Mucosa of descending colon (tissue), 3 donors: ENCODE data around the gene SET. TPM values are rescaled to one million over a fixed set of nuclear protein-coding genes. Genes with fewer than 3 reads are reported as not detected.

Experiments
- ATAC-seq: fragments of 200-7000 bp; cut with Tn5 transposase; one replicate; pipeline ENCODE4 v1.9.1; 2020; ENCODE audit warnings: mild to moderate bottlenecking, moderate library complexity
- DNase-seq, 3 donors: peaks; one replicate each; pipeline ENCODE4 v3.0.0-alpha.2; 2020
- H3K36me3 ChIP-seq: fragments of 200-600 bp; one replicate; pipeline ENCODE4 v1.8.0; 2021; ENCODE audit warnings: low read depth, mild to moderate bottlenecking
- H3K4me1 ChIP-seq: fragments of 200-600 bp; one replicate; pipeline ENCODE4 v1.8.0; 2021; ENCODE audit warnings: low read depth, mild to moderate bottlenecking
- H3K4me3 ChIP-seq: fragments of 200-600 bp; one replicate; pipeline ENCODE4 v1.8.0; 2021; ENCODE audit warnings: mild to moderate bottlenecking
- H3K9me3 ChIP-seq: fragments of 200-600 bp; one replicate; pipeline ENCODE4 v1.8.0; 2021; ENCODE audit warnings: mild to moderate bottlenecking
- intact Hi-C, 2 donors: fragments of 100-400 bp; cut with DNase I in 1 of 2; cut with micrococcal nuclease in 1 of 2; formaldehyde crosslinking; loops; one replicate each; pipeline versions ENCODE4 v1.11.0 to v1.11.1; 2022; cut with DNase I, micrococcal nuclease
- total RNA-seq, 3 donors: library from RNA; stranded (reverse); fragmentation: NEBNext Ultra II Directional in 2 of 3; extraction: Animal tissue kit (Norgen Biotek cat#: 25700) in 2 of 3; gene quantifications; one replicate each; pipeline versions ENCODE4 v1.2.1 to v1.2.4, GENCODE V29; 2021 to 2023
- TF ChIP-seq, protein P1 (sequence below): fragments of 200-600 bp; IDR thresholded peaks from one replicate; pipeline ENCODE4 v1.8.0; 2022; ENCODE audit warnings: antibody characterized with exemption, mild to moderate bottlenecking
- donor health status: DM: no; HTN: no; CAD: no; lungs with moderate emphysema.
- donor health status: DM: no; HTN: no; CAD: no.
- donor health status: DM: no; HTN: yes; CAD: no.

Gene SET
- total RNA-seq, 3 donors from 2014 or later = 174 to 272 (median 212) TPM

DNA sequence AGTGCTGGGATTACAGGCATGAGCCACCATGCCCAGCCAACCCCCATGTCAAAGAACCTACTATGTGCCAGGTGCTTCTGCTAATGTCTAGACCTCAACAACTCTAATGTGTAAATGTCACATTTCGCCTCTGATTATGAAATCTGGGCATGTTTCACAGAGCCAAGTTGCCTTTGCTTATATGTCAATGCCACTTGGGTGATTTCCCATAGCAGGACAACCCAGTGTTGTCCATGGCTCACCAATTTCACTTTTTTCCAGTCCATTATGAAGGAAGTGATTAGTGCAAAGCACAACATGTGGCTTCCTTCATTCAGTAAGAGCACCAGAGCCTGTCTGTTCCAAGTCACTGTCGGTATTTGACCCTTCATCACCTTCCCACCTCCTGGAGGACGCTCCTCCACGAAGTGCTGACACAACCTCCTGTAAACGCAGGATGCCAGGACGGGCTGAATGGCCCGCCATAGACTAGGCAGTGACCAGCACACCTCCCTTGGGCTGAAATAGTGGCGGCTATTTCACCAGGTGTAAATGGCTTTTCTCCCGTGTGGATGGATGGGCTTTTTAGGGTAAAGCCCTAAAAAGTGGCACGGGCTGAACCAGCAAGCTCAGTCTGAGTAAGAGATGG is 12.3 kb downstream of the SET start:
- ATAC-seq = no peak
- intact Hi-C loops = no loop called here
- no peaks in the 10 kb centered on the region for H3K9me3 ChIP-seq
- peaks cover 4% of the 10 kb centered on the region for H3K4me1 ChIP-seq
- no peak overlapping the region for H3K4me3 ChIP-seq
- TF ChIP-seq, protein P1, sequence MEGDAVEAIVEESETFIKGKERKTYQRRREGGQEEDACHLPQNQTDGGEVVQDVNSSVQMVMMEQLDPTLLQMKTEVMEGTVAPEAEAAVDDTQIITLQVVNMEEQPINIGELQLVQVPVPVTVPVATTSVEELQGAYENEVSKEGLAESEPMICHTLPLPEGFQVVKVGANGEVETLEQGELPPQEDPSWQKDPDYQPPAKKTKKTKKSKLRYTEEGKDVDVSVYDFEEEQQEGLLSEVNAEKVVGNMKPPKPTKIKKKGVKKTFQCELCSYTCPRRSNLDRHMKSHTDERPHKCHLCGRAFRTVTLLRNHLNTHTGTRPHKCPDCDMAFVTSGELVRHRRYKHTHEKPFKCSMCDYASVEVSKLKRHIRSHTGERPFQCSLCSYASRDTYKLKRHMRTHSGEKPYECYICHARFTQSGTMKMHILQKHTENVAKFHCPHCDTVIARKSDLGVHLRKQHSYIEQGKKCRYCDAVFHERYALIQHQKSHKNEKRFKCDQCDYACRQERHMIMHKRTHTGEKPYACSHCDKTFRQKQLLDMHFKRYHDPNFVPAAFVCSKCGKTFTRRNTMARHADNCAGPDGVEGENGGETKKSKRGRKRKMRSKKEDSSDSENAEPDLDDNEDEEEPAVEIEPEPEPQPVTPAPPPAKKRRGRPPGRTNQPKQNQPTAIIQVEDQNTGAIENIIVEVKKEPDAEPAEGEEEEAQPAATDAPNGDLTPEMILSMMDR = no peak
- no peaks in the 10 kb centered on the region for H3K36me3 ChIP-seq
- peak in 2 of 3 donors; percentile 18 to 28 for DNase-seq

DNA sequence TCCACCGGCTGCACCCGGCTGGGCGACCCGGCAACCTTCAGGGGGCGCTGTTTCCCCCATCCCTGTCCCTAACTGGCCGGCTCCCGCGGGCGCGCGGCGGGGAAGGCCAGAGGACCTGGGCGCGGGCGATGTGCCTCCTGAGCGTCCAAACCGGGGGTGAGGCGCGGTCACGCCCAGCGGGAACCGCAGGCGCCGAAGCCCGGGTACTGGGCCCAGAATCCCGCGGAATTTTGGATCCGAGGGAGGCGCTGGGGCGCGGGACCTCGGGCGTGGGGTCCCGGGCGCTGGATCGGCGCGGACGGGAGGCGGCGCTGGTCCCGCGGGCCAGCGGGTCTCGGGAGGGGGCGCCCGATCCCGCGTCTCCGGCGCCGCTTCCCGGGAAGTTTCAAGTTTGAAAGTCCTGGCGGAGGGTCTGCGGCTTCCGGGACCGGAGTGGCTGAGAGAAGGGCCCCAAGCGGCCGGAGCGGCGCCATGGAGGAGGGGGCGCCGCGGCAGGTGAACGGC is 13.5 kb downstream of the SET start, which contains the start of gene PKN3:
Gene PKN3, plus strand, starts transcription at position 59 of the 504 bp plus-strand sequence. Its CDS starts 413 bp downstream, at position 472.
- DNase-seq = peak; percentile 88 to 94 (median 91)
- TF ChIP-seq, protein P1 = peak; percentile 81
- Histone ChIP-seq H3K4me1 (peaks cover 4% of the 10 kb centered on the region), H3K4me3 (peak within 1 kb of the TSS; percentile 22), H3K36me3 (no peaks in the 10 kb centered on the region), H3K9me3 (no peaks in the 10 kb centered on the region)
- peak; percentile 95 for ATAC-seq
- intact Hi-C loops = no loop called here

DNA sequence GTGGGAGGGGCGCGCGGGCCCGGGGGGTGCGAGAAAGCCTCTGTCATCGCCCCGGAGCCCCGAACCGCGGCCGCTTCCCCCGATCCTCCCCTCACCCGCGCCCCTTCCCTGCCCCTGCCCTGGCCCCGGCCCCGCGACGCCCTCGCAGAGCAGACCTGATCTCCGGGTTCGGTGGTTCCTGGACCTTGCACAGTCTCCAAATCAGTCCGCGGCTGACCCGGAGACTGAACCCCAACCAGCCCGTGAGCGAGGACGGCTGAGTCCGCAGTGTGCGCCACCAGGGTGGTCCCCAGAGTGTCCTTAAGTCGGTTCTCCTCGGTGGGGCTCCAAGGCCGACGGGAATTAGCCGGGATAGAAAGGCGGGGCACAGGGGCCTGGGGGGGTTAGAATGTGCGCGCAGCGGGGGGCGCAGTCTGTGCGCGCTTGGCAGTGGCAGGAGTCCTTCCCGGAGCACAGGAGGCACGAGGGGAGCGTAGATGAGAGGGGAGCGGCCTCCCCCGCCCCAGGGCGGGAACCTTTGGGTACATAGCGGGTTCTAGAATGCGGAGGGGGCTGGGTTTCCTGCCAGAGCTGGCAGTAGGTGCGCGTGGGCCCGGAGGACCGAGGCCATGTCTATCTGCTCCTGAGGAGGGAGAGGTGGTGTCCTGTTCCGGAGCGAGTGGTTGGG is 14.1 kb downstream of the SET start:
- no peaks in the 10 kb centered on the region for H3K36me3 ChIP-seq
- TF ChIP-seq, protein P1 = no peak
- H3K9me3 ChIP-seq = no peaks in the 10 kb centered on the region
- DNase-seq (peak in 2 of 3 donors; percentile 53 to 58), ATAC-seq (peak; percentile 41)
- H3K4me3 ChIP-seq = peak overlapping the region; percentile 22
- intact Hi-C loops = no loop called here
- peaks cover 4% of the 10 kb centered on the region for H3K4me1 ChIP-seq

DNA sequence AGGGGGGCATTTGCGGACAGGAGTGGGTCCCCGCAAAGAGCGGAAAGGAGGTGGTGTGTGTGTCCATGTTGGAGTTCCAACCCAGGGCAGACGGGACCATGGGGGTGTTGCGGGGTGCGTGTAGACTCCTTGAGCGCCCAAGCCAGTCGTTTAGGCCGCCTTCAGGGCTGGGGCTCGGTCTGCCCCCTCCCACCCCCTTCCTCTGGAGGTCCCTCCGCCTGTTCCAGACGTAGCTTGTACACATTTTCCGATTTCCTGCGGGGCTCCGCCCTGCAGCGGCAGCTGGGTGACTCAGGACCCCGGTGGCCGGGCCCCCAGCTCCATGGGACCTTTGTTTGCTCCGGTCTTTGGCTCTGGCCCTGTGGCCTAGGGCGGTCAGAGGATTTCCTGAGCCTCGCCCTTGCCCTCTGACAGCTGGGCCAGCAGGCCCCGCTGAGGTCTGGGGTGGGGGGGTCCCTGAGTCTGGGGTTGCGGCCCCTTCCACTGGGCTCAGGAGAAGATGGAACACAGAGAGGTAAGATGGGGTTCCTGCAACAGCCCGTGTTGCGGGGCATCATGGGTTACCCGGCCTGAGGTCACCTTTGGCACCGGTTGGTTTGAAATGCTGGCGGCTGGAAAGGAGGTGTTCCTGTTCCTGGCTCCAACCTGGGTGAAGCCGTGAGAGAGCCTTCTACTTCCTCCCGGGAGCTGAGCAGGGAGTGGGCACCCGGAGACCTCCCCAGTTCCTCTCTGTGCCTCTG is 14.8 kb downstream of the SET start:
- DNase-seq (peak in 2 of 3 donors; percentile 43 to 56), ATAC-seq (no peak)
- H3K4me1 ChIP-seq = peaks cover 4% of the 10 kb centered on the region
- no peak overlapping the region for H3K4me3 ChIP-seq
- no peaks in the 10 kb centered on the region for H3K36me3 ChIP-seq
- no peaks in the 10 kb centered on the region for H3K9me3 ChIP-seq
- TF ChIP-seq, protein P1 = no peak
- intact Hi-C loops = no loop called here

DNA sequence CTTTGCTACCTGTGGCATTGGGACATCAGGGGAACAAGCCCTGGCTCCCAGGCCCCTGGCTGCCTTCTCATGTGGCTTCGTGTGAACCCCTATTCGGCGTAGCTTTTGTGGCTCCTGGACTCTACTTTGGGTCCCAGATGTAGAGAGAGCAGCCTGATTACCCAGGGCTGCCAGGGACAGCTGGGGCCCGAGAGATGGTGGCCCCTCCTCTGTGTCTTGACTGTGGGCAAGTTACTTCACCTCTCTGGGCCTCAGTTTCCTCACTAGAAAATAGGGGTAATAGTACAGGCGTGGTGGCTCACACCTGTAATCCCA is 15.3 kb downstream of the SET start:
- H3K4me3 ChIP-seq = no peak overlapping the region
- no peaks in the 10 kb centered on the region for H3K36me3 ChIP-seq
- no peak for DNase-seq

More for the DNA sequence above, 15.3 kb downstream of the SET start:
- H3K9me3 ChIP-seq = no peaks in the 10 kb centered on the region
- no peak for ATAC-seq
- peaks cover 4% of the 10 kb centered on the region for H3K4me1 ChIP-seq
- TF ChIP-seq, protein P1 = no peak
- intact Hi-C loops = no loop called here
